OCI-LY7 (cell line): ENCODE measurements around the gene SUSD4. TPM values are rescaled to one million over a fixed set of nuclear protein-coding genes. Genes with fewer than 3 reads are reported as not detected.

Experiments
- BruUV-seq: library from RNA; stranded (reverse); fragments of 400-500 nt; replicated peaks from 2 replicates; lab custom pipeline; 2021; lab: Mats Ljungman, UMichigan
- CTCF ChIA-PET: fragments of 300-600 bp; sonication (Branson Sonifier 250); formaldehyde crosslinking; loops from one replicate; lab custom pipeline; 2022; ENCODE audit warnings: antibody characterized with exemption; ENCODE audit not compliant: unreplicated experiment; lab: Charles Lee
- POLR2A ChIA-PET: fragments of 300-600 bp; sonication (Branson Sonifier 250); formaldehyde crosslinking; loops from one replicate; lab custom pipeline; 2022; ENCODE audit warnings: antibody characterized with exemption; lab: Charles Lee
- DNase-seq: peaks from one replicate; pipeline ENCODE4 v3.0.0-alpha.2; 2015; ENCODE audit warnings: low spot score
- H2AFZ ChIP-seq: fragments of 200-600 bp; sonication (generic), shearing (Covaris generic); 2 replicates; pipeline ENCODE4 v1.6.1; 2014; ENCODE audit warnings: mild to moderate bottlenecking, antibody characterized with exemption, low read length, moderate library complexity
- H3K27ac ChIP-seq: fragments of 200-600 bp; sonication (generic); 2 replicates; pipeline ENCODE4 v1.5.1; 2014; ENCODE audit warnings: mixed run types, low read depth, mild to moderate bottlenecking, moderate library complexity, low read length, inconsistent platforms; ENCODE audit not compliant: poor library complexity, severe bottlenecking
- H3K36me3 ChIP-seq: fragments of 200-600 bp; sonication (generic); 2 replicates; pipeline ENCODE4 v1.6.1; 2014; ENCODE audit warnings: mild to moderate bottlenecking, antibody characterized with exemption, low read length, moderate library complexity, mixed read lengths; ENCODE audit not compliant: insufficient read depth
- H3K4me1 ChIP-seq: fragments of 200-600 bp; sonication (generic); 2 replicates; pipeline ENCODE4 v1.5.1; 2014; ENCODE audit warnings: mild to moderate bottlenecking, low read length; ENCODE audit not compliant: insufficient read depth, poor library complexity, severe bottlenecking
- H3K4me2 ChIP-seq: fragments of 200-600 bp; sonication (generic); 2 replicates; pipeline ENCODE4 v1.6.1; 2014; ENCODE audit warnings: mild to moderate bottlenecking, low read length
- H3K4me3 ChIP-seq: fragments of 200-600 bp; sonication (generic); 2 replicates; pipeline ENCODE4 v1.5.1; 2014; ENCODE audit warnings: mild to moderate bottlenecking, low read depth, low read length; ENCODE audit not compliant: poor library complexity, severe bottlenecking
- H3K79me2 ChIP-seq: fragments of 200-600 bp; sonication (generic); 2 replicates; pipeline ENCODE4 v1.6.1; 2016; ENCODE audit warnings: low read depth, mild to moderate bottlenecking, low read length, moderate library complexity, mixed read lengths; ENCODE audit not compliant: insufficient read depth
- H3K9me2 ChIP-seq: fragments of 200-600 bp; sonication (generic); 2 replicates; pipeline ENCODE4 v1.6.1; 2016; ENCODE audit warnings: mild to moderate bottlenecking, low read length, mixed read lengths; ENCODE audit not compliant: insufficient read depth
- H3K9me3 ChIP-seq: fragments of 200-600 bp; sonication (generic); 2 replicates; pipeline ENCODE4 v1.6.1; 2014; ENCODE audit warnings: mild to moderate bottlenecking, mixed run types, low read length, mixed read lengths
- H4K20me1 ChIP-seq: fragments of 200-600 bp; sonication (generic); 2 replicates; pipeline ENCODE4 v1.6.1; 2014; ENCODE audit warnings: mild to moderate bottlenecking, antibody characterized with exemption, low read length, moderate library complexity, mixed read lengths; ENCODE audit not compliant: insufficient read depth
- EZH2phosphoT487 ChIP-seq: fragments of 200-600 bp; sonication (generic); IDR thresholded peaks from 2 replicates; pipeline ENCODE4 v1.6.1; 2018; ENCODE audit warnings: low read depth, borderline replicate concordance, mild to moderate bottlenecking, mixed run types, antibody characterized with exemption, low read length, moderate library complexity, mixed read lengths
- intact Hi-C: fragments of 100-400 bp; cut with micrococcal nuclease; formaldehyde crosslinking; loops from one replicate; pipeline ENCODE4 v1.10.0; 2022; ENCODE audit not compliant: unreplicated experiment
- total RNA-seq, 2 experiments: library from RNA; depleted of rRNA in 1 of 2; stranded (reverse); fragments of >200 nt in 1 of 2; shearing (Covaris generic) in 1 of 2; gene quantifications; 2 replicates each; pipeline ENCODE4 v1.2.3, GENCODE V29; 2014 to 2022
- TF ChIP-seq, protein P1 (sequence below): fragments of 200-600 bp; sonication (generic); conservative IDR thresholded peaks from 2 replicates; pipeline ENCODE4 v1.5.1; 2014; ENCODE audit warnings: mild to moderate bottlenecking, antibody characterized with exemption, low read length, moderate library complexity, mixed read lengths

Gene SUSD4
- total RNA-seq, 2 experiments from 2014 or later: 0.42 TPM; not detected in 1

GRCh38 chr1:223337174-223337869 lies 26.7 kb downstream of the SUSD4 start:
- no peaks in the 10 kb centered on the region for H3K36me3 ChIP-seq
- no peak overlapping the region for H3K4me3 ChIP-seq
- H3K27ac ChIP-seq: no peak overlapping the region
- no peak overlapping the region for H2AFZ ChIP-seq
- BruUV-seq: no TSS peak
- no peaks in the 10 kb centered on the region for H3K9me2 ChIP-seq
- no peaks in the 10 kb centered on the region for H3K4me1 ChIP-seq
- intact Hi-C loops: no loop called here
- no peak for TF ChIP-seq EZH2phosphoT487
- TF ChIP-seq, protein P1, sequence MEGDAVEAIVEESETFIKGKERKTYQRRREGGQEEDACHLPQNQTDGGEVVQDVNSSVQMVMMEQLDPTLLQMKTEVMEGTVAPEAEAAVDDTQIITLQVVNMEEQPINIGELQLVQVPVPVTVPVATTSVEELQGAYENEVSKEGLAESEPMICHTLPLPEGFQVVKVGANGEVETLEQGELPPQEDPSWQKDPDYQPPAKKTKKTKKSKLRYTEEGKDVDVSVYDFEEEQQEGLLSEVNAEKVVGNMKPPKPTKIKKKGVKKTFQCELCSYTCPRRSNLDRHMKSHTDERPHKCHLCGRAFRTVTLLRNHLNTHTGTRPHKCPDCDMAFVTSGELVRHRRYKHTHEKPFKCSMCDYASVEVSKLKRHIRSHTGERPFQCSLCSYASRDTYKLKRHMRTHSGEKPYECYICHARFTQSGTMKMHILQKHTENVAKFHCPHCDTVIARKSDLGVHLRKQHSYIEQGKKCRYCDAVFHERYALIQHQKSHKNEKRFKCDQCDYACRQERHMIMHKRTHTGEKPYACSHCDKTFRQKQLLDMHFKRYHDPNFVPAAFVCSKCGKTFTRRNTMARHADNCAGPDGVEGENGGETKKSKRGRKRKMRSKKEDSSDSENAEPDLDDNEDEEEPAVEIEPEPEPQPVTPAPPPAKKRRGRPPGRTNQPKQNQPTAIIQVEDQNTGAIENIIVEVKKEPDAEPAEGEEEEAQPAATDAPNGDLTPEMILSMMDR: no peak
- H3K4me2 ChIP-seq: no peak overlapping the region
- POLR2A ChIA-PET: interaction anchor here (0.5 to 1.1 kb wide), 2 partner anchors 79 to 1588 kb away, joined by 3 to 4 read pairs; no protein-coding TSS in a partner anchor
- no peaks in the 10 kb centered on the region for H4K20me1 ChIP-seq
- no peaks in the 10 kb centered on the region for H3K9me3 ChIP-seq
- no peak for DNase-seq
- H3K79me2 ChIP-seq: no peaks in the 10 kb centered on the region
- CTCF ChIA-PET: interaction anchor here (0.6 kb wide), 1 partner anchor 13 kb away, joined by 3 read pairs; no protein-coding TSS in a partner anchor

DNA sequence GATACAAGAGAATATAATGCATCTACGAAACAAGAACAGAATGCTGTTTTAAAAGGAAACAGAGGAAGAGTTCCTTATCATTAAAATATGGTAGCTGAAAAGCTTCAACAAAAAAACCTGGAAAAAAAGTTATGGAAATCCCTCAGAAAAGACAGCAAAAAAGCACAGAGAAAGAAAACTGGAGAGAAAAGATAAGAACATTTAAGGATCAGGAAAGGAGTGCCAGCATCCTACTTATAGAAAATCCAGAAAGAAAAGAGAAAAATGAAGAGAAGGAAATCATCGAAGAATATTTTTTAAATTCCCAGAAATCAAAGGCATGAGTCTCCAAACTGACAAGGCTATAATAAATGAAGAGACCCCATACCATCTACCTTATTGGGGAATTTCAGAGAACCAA lies 29.8 kb downstream of the SUSD4 start:
- no peak overlapping the region for H3K4me3 ChIP-seq
- no peak overlapping the region for H2AFZ ChIP-seq
- no peak for DNase-seq
- intact Hi-C loops: no loop called here
- no peak overlapping the region for H3K4me2 ChIP-seq
- no TSS peak for BruUV-seq
- ChIA-PET CTCF (no interaction called here), POLR2A (no interaction called here)
- TF ChIP-seq, protein P1: no peak
- no peak for TF ChIP-seq EZH2phosphoT487
- H3K79me2 ChIP-seq: no peaks in the 10 kb centered on the region
- no peak overlapping the region for H3K27ac ChIP-seq
- no peaks in the 10 kb centered on the region for H3K9me3 ChIP-seq
- H3K4me1 ChIP-seq: no peaks in the 10 kb centered on the region
- no peaks in the 10 kb centered on the region for H3K9me2 ChIP-seq
- no peaks in the 10 kb centered on the region for H4K20me1 ChIP-seq
- H3K36me3 ChIP-seq: no peaks in the 10 kb centered on the region

DNA sequence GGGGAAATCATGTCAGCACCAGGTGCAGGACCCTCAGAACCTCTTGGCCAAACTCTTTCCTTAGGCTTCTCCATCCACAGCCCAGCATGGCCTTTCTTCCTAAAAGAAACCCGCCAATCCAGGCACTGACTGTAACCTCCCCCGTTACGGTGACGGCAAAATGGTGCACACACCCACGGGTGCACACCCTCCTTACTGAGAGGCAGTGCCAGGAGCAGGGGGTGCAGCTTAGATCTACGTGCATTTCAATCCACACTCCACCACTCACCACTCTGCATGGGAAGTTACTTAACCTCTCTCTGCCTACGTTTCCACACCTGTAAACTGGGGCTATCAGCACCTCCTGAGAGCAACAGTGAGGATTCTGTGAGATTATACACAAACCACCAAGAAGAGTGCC lies 31.0 kb downstream of the SUSD4 start:
- Histone ChIP-seq H3K4me2 (no peak overlapping the region), H2AFZ (no peak overlapping the region), H3K9me3 (no peaks in the 10 kb centered on the region), H4K20me1 (no peaks in the 10 kb centered on the region), H3K36me3 (no peaks in the 10 kb centered on the region), H3K9me2 (no peaks in the 10 kb centered on the region), H3K27ac (no peak overlapping the region), H3K79me2 (no peaks in the 10 kb centered on the region), H3K4me1 (no peaks in the 10 kb centered on the region), H3K4me3 (no peak overlapping the region)
- intact Hi-C loops: no loop called here
- CTCF ChIA-PET: no interaction called here
- no peak for TF ChIP-seq EZH2phosphoT487
- TF ChIP-seq, protein P1: no peak
- no TSS peak for BruUV-seq
- DNase-seq: no peak
- POLR2A ChIA-PET: no interaction called here
